GM18519 (cell line): Measurements from ENCODE around the gene C1QTNF1.
"Not testable (repeated sequence)": the region's sequence is repeated elsewhere in the genome, so short reads cannot be mapped to it uniquely, and the experiment has no call there.

Experiments
- ATAC-seq: cut with Tn5 transposase; IDR thresholded peaks from one replicate; pipeline ENCODE4 v1.9.1; 2021; ENCODE audit warnings: mild to moderate bottlenecking, moderate library complexity; ENCODE audit not compliant: unreplicated experiment, low FRiP score

C1QTNF1 gene

GRCh38 chr17:79005063-79005861 is 18.7 kb upstream of the C1QTNF1 start:
- ATAC-seq, result no peak

GRCh38 chr17:79006046-79006445 is 17.9 kb upstream of the C1QTNF1 start:
- no peak for ATAC-seq

DNA sequence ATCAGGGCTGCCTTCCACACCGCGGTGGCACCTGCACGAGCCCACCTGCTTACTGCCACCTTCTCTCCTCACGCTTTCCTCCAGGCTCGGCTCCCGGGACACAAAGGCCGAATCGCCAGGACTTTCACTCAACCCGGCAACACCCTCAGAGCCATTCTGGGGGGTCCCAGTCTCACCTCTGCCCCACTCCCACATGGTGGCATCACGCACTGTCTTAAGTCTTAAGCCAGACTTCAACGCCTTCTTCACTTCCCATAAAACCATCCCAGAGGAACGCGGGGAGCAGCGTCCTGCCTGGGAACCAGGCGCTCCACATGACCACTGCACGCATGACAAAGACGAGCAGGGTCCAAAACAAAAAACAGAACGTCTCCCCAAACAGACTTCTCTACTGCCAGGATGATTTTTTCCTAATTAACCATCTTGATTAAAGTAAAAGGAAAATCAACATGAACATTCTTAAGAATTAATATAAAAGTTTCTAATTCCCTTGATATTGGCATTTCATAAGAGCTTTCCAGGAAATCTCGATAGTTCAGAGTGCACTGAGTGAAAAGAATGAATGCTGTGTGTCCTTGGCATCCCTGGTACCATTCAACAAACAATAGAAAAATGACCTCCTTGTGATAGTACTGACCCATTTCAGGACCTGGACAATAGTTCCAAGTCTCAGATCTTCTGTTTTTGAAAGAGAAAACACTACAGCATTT is 17.0 kb upstream of the C1QTNF1 start:
- no peak for ATAC-seq

DNA sequence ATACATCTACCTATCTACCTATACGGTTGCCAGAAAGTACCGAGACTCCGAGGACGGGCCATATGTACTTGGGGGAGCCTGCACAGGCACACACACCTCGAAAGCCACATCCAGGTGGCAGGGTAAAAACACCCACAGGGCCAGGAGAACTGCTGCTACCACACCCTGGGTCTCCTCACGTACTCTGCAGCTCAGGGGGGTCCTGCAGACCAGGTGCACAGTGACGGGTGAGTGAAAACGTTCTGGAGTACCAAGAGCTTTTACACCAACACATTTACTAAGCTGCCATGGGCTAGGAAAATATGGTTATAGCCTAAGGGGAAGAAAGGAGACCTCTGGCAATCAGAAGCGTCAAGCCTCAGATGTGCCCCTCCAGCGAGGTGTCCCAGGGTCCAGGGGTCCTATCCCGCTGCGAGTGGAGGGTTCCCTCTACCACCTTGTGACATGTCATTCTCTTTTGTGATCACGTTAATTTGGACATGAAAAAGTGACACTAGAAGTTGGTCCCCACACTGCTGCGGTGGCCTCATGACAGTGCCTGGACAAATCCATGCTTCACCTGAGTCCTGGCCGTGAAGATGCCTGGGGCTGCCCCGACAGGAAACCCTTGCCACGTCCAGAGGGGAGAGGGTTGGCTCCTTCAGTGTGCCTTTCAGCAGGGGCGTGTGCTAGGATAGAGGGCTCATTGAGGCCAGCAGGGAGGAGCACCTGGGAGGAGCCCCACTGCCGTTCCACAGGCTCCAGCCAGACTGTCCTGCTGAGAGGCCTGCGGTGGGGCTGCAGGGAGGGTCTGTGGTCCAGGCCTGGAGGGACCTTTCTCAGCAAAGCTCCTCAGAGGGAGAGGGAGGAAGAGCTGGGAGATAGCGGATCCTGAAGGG is 16.2 kb upstream of the C1QTNF1 start:
- no peak for ATAC-seq

- no peak for ATAC-seq
Measured at GRCh38 chr17:79008666-79009387, 15.1 kb upstream of the C1QTNF1 start.

GRCh38 chr17:79009397-79010303 is 14.3 kb upstream of the C1QTNF1 start, which contains the start of gene CANT1:
CANT1 (minus strand) TSS chr17:79009764; CDS start chr17:78997622, 12,142 bp downstream.
- ATAC-seq, result peak; percentile 64

- ATAC-seq, result no peak
Measured at GRCh38 chr17:79010304-79010646, 13.7 kb upstream of the C1QTNF1 start.

DNA sequence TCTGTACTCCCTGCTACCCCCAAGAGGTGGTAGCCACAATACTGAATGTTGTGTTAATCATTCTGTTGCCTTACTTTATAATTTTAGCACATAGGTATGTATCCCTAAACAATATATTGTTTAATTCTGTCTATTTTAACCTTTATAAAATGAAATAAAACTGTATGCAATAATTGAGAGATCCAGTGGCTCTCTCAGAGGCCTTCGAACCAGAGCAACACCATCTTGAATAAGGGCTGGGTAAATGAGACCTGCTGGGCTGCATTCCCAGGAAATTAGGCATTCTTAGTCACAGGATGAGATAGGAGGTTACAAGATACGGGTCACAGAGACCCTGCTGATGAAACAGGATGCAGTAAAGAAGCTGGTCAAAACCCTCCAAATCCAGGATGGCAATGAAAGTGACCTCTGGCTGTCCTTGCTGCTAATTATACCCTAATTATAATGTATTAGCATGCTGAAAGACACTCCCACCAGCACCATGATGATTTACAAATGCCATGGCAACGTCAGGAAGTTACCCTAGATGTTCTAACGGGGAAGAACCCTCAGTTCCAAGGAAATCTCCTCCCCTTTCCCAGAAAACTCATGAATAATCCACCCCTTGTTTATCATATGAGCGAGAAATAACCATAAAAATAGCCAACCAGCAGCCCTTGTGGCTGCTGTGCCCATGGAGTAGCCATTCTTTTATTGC is 12.4 kb upstream of the C1QTNF1 start:
- ATAC-seq, result no peak

- no peak for ATAC-seq
Measured at GRCh38 chr17:79012563-79013134, 11.3 kb upstream of the C1QTNF1 start.

GRCh38 chr17:79014158-79014758 is 9.7 kb upstream of the C1QTNF1 start:
- no peak for ATAC-seq

DNA sequence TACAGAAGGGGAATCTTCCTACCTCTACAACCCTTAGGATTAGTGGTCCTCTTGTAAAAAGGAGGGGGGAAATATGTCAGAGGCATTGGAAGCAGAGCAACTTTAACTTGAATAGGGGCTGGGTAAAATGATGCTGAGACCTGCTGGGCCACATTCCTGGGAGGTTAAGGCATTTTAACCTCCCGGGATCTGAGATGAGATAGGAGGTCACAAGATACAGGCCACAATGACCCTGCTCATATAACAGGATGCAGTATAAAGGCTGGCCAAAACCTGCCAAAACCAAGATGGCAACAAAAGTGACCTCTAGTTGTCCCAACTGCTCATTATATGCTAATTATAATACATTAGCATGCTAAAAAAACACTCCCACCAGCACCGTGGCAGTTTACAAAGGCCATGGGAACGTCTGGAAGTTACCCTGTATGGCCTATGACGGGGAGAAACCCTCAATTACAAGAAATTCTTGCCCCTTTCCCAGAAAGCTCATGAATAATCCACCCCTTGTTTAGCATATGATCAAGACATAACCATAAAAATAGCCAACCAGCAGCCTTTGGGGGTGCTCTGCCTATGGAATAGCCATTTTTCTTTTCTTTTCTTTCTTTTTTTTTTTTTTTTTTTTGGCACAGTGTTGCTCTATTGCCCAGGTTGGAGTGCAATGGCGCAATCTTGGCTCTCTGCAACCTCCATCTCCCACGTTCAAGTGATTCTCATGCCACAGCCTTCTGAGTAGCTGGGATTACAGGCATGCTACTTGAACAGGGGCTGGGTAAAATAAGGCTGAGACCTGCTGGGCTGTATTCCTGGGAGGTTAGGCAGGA is 6.2 kb upstream of the C1QTNF1 start:
- no peak for ATAC-seq

DNA sequence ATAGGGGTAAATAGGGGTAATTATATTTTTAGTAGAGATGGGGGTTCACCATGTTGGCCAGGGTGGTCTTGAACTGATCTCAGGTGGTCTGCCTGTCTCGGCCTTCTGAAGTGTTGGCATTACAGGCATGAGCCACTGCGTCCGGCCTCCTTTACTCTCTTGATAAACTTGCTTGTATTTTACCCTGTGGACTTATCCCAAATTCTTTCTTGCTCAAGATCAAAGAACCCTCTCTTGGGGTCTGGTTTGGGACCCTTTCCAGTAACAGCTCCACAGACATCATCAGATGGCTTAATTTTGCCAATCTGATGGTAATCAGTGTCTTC is 5.6 kb upstream of the C1QTNF1 start:
- ATAC-seq, result no peak

DNA sequence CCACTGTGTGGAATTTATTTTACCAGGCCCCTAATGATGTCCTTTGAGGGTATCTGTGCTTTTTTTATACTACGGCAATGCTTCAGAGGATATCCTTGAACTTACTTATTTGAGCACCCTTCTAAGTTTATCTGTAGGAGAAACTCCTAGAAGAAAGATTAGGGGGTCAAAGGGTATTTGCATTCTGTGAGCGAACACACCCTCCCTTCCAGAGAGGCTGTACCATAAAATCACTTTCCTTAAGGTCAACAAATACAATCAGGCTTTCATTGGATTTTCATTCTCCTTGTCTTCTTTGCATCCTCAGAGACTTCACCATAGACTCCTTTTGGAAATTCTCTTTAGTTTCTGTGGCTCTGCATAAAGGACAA is 4.7 kb upstream of the C1QTNF1 start:
- no peak for ATAC-seq

GRCh38 chr17:79019632-79020584 is 4.1 kb upstream of the C1QTNF1 start:
- no peak for ATAC-seq

DNA sequence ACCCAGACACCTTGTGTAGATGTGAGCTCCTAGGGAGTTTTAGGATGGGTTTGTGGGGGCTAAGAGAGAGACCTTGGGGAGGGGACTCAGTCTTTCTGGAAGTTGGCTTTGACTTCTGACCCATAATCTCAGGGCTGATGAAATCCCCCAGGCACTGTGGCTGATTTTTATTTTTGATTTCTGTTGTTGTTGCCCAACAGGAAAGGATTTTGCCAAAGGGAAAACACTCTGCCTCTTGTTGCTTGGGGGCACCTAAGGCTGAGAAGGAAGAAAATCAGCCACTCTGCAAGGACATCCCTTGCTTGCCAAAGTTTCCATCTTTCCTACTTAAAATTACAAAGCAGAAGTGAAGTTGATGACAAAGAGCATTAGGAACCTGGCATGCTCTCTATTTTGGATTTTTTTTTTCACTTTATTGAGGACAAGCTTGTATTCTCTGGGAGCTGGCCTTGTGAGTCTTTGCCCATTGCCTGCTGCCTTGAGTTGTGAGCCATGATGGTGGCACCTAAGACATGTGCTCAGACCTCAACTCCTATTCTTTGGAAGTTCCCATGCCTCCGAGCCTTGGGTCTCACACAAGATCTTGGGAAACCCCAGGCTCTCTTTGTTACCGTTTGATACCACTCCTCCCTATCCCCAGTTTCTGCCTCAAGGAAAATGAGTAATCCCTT is 3.2 kb upstream of the C1QTNF1 start:
- no peak for ATAC-seq

DNA sequence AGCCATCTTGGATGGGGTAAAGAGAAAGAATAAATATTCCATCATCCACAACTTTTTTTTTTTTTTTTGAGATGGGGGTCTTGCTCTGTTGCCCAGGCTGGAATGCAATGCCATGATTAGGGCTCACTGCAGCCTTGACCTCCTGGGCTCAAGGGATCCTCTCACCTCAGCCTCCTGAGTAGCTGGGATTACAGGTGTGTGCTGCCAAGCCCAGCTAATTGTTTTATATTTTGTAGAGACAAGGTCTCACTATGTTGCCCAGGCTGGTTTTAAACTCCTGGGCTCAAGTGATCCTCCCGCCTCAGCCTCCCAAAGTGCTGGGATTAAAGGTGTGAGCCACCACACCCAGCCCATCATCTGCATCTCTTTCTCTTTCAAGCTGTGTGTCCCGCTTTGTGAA is 2.0 kb upstream of the C1QTNF1 start:
- not testable (repeated sequence) for ATAC-seq
